ENCODE results near the gene LAMA3. TPM values are rescaled to one million over a fixed set of nuclear protein-coding genes. Genes with fewer than 3 reads are reported as not detected.

LAMA3 gene
- total RNA-seq, 1 experiment from 2014 or later, result 5.6 TPM

DNA sequence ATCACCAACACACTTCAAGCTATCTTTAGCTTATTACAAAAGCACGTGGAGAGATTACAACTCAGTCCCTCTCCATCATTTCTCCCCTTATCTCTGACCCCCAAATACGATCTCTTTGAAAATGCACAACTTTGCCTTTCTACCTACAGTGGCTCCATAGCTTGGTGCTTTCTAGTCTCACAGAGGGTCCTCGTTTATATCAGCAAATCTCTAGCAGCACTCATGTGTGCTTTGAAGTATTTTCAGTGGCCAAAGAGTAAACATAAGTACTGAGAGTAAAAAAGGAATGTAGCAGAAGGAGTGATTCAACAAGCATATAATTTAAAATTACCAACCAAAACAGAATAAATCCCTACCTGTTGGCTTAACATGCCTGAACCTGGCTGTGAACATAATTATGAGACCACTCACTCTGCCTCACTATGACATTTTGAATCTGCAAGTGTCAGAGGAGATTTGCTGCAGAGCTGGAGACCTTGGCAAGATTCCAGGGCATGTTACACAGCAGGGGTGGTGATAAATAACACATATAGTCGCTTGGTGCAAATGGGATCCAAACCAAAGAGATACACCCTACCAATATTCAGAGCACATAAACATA lies 54.6 kb downstream of the LAMA3 start:
- H3K4me3 ChIP-seq (replicated peaks in 1 of 2; ENCODE audit: low read depth in 1 of 2, low read length in 2 of 2), result no peak overlapping the region
- no peak overlapping the region for H3K27ac ChIP-seq (ENCODE audit: low read depth, low read length)
- no peak for DNase-seq (ENCODE audit: low read depth, low spot score)
- H3K27me3 ChIP-seq (ENCODE audit: insufficient read depth, low read length), result no peaks in the 10 kb centered on the region
- no TSS peak for BruUV-seq (replicated peaks)
- H4K20me1 ChIP-seq (ENCODE audit: insufficient read depth), result no peaks in the 10 kb centered on the region
- intact Hi-C loops (cut with micrococcal nuclease), result no loop called here
- no peaks in the 10 kb centered on the region for H3K79me2 ChIP-seq (ENCODE audit: insufficient read depth, low read length)
- no peaks in the 10 kb centered on the region for H3K9me2 ChIP-seq (ENCODE audit: insufficient read depth)
- ChIA-PET POLR2A (no interaction called here), CTCF (no interaction called here), RAD21 (ENCODE audit: low non-redundant PET in 1 of 2, low total read pairs in 2 of 2, uncharacterized antibody in 2 of 2, unreplicated experiment in 2 of 2) (no interaction called here)
- no peak overlapping the region for H3K9ac ChIP-seq (ENCODE audit: low read length)
- TF ChIP-seq ZFX (IDR thresholded peaks at IDR 0.05) (no peak), ELF1 (IDR thresholded peaks at IDR 0.05; ENCODE audit: borderline replicate concordance, low read depth) (no peak), POLR2A (IDR thresholded peaks at IDR 0.05; ENCODE audit: borderline replicate concordance, extremely low read depth, insufficient read depth, insufficient read length) (no peak), JUND (IDR thresholded peaks at IDR 0.05) (no peak), CBX3 (IDR thresholded peaks at IDR 0.05; ENCODE audit: low read depth) (no peak), ZNF274 (IDR thresholded peaks at IDR 0.05; ENCODE audit: low read depth, low read length) (no peak), EZH2phosphoT487 (IDR thresholded peaks at IDR 0.05; ENCODE audit: borderline replicate concordance) (no peak)
- TF ChIP-seq, protein P1, sequence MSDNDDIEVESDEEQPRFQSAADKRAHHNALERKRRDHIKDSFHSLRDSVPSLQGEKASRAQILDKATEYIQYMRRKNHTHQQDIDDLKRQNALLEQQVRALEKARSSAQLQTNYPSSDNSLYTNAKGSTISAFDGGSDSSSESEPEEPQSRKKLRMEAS (IDR thresholded peaks at IDR 0.05), result no peak
- TF ChIP-seq, protein P2, sequence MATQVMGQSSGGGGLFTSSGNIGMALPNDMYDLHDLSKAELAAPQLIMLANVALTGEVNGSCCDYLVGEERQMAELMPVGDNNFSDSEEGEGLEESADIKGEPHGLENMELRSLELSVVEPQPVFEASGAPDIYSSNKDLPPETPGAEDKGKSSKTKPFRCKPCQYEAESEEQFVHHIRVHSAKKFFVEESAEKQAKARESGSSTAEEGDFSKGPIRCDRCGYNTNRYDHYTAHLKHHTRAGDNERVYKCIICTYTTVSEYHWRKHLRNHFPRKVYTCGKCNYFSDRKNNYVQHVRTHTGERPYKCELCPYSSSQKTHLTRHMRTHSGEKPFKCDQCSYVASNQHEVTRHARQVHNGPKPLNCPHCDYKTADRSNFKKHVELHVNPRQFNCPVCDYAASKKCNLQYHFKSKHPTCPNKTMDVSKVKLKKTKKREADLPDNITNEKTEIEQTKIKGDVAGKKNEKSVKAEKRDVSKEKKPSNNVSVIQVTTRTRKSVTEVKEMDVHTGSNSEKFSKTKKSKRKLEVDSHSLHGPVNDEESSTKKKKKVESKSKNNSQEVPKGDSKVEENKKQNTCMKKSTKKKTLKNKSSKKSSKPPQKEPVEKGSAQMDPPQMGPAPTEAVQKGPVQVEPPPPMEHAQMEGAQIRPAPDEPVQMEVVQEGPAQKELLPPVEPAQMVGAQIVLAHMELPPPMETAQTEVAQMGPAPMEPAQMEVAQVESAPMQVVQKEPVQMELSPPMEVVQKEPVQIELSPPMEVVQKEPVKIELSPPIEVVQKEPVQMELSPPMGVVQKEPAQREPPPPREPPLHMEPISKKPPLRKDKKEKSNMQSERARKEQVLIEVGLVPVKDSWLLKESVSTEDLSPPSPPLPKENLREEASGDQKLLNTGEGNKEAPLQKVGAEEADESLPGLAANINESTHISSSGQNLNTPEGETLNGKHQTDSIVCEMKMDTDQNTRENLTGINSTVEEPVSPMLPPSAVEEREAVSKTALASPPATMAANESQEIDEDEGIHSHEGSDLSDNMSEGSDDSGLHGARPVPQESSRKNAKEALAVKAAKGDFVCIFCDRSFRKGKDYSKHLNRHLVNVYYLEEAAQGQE (IDR thresholded peaks at IDR 0.05; ENCODE audit: low read depth), result no peak
- H3K4me2 ChIP-seq (ENCODE audit: low read length), result no peak overlapping the region
- H2AFZ ChIP-seq (ENCODE audit: low read depth, low read length, poor library complexity, severe bottlenecking), result no peak overlapping the region
- no peaks in the 10 kb centered on the region for H3K9me3 ChIP-seq (ENCODE audit: control insufficient read depth in 1 of 2, insufficient read depth in 1 of 2, low read depth in 1 of 2, low read length in 2 of 2)
- peaks cover 0 to 6% of the 10 kb centered on the region in 2 experiments; a peak in 2 of 4 replicates for H3K4me1 ChIP-seq (ENCODE audit: control insufficient read depth in 1 of 2, insufficient read depth in 2 of 2, low read length in 2 of 2)
- H3K36me3 ChIP-seq (ENCODE audit: control insufficient read depth in 1 of 2, insufficient read depth in 2 of 2, low read length in 2 of 2), result no peaks in the 10 kb centered on the region
- ATAC-seq, result no peak

Data from HCT116 (cell line).